GM23338 (cell line): ENCODE data around the gene COX7A2. TPM values are rescaled to one million over a fixed set of nuclear protein-coding genes. Genes with fewer than 3 reads are reported as not detected.

ENCODE experiments used
- ATAC-seq: fragments of 200-7000 bp; cut with Tn5 transposase; 3 replicates; pipeline ENCODE4 v1.9.1; 2020
- DNase-seq: peaks from one replicate; pipeline ENCODE4 v3.0.0-alpha.2; 2015; ENCODE audit warnings: low spot score
- H2AFZ ChIP-seq: fragments of 200-600 bp; sonication (generic); 2 replicates; pipeline ENCODE4 v1.8.0; 2016; ENCODE audit warnings: antibody characterized with exemption, mild to moderate bottlenecking, moderate library complexity
- H3F3A ChIP-seq: fragments of 200-600 bp; sonication (generic); replicated peaks from 2 replicates; pipeline ENCODE4 v1.8.0; 2017; ENCODE audit warnings: antibody characterized with exemption, mixed run types, low read depth
- H3K27ac ChIP-seq: fragments of 200-600 bp; sonication (generic); 2 replicates; pipeline ENCODE4 v1.6.1; 2016; ENCODE audit warnings: low read depth
- H3K27me3 ChIP-seq: fragments of 200-600 bp; sonication (generic); 2 replicates; pipeline ENCODE4 v1.8.0; 2016; ENCODE audit warnings: mild to moderate bottlenecking, mixed run types, moderate library complexity; ENCODE audit not compliant: insufficient read depth
- H3K36me3 ChIP-seq: fragments of 200-600 bp; sonication (generic); 2 replicates; pipeline ENCODE4 v1.8.0; 2016; ENCODE audit warnings: mild to moderate bottlenecking; ENCODE audit not compliant: insufficient read depth
- H3K4me1 ChIP-seq: fragments of 200-600 bp; sonication (generic); 2 replicates; pipeline ENCODE4 v1.8.0; 2016; ENCODE audit warnings: mild to moderate bottlenecking, moderate library complexity; ENCODE audit not compliant: insufficient read depth
- H3K4me2 ChIP-seq: fragments of 200-600 bp; sonication (generic); 2 replicates; pipeline ENCODE4 v1.7.1; 2017; ENCODE audit warnings: mixed run types
- H3K4me3 ChIP-seq: fragments of 200-600 bp; sonication (generic); 2 replicates; pipeline ENCODE4 v1.6.1; 2016; ENCODE audit warnings: mixed run types
- H3K79me2 ChIP-seq: fragments of 200-600 bp; sonication (generic); replicated peaks from 2 replicates; pipeline ENCODE4 v1.8.0; 2017; ENCODE audit warnings: mild to moderate bottlenecking; ENCODE audit not compliant: insufficient read depth
- H3K9me2 ChIP-seq: fragments of 200-600 bp; sonication (generic); 2 replicates; pipeline ENCODE4 v1.8.0; 2017; ENCODE audit not compliant: insufficient read depth
- H4K20me1 ChIP-seq: fragments of 200-600 bp; sonication (generic); replicated peaks from 2 replicates; pipeline ENCODE4 v1.8.0; 2017; ENCODE audit warnings: mild to moderate bottlenecking; ENCODE audit not compliant: insufficient read depth
- H3K27ac Mint-ChIP-seq: 2 replicates; pipeline ENCODE4 v1.8.0; 2020; ENCODE audit warnings: inconsistent platforms, mild to moderate bottlenecking, moderate library complexity, mixed read lengths
- H3K27me3 Mint-ChIP-seq: 3 replicates; pipeline ENCODE4 v1.8.0; 2022; ENCODE audit warnings: low read depth, mild to moderate bottlenecking, moderate library complexity, mixed read lengths, inconsistent platforms; ENCODE audit not compliant: insufficient read depth, poor library complexity
- H3K36me3 Mint-ChIP-seq: 3 replicates; pipeline ENCODE4 v1.8.0; 2021; ENCODE audit warnings: low read depth, mild to moderate bottlenecking, inconsistent platforms, moderate library complexity, mixed read lengths
- H3K4me1 Mint-ChIP-seq: 3 replicates; pipeline ENCODE4 v1.8.0; 2020; ENCODE audit warnings: mild to moderate bottlenecking, inconsistent platforms, mixed read lengths
- H3K4me3 Mint-ChIP-seq: 3 replicates; pipeline ENCODE4 v1.8.0; 2021; ENCODE audit warnings: moderate library complexity, mild to moderate bottlenecking, inconsistent platforms, mixed read lengths
- H3K9me3 Mint-ChIP-seq: 3 replicates; pipeline ENCODE4 v1.8.0; 2020; ENCODE audit warnings: moderate library complexity, mild to moderate bottlenecking, inconsistent platforms, mixed read lengths
- ETS1 ChIP-seq: IDR thresholded peaks from 2 replicates; pipeline ENCODE4 v1.6.1; 2016; ENCODE audit warnings: antibody characterized with exemption
- EZH2 ChIP-seq: fragments of 200-600 bp; sonication (generic); IDR thresholded peaks from one replicate; pipeline ENCODE4 v1.8.0; 2017; ENCODE audit warnings: antibody characterized with exemption, mild to moderate bottlenecking, low read depth; ENCODE audit not compliant: unreplicated experiment
- JUNB ChIP-seq: IDR thresholded peaks from one replicate; pipeline ENCODE4 v1.6.1; 2016; ENCODE audit warnings: antibody characterized with exemption; ENCODE audit not compliant: unreplicated experiment
- NANOG ChIP-seq: IDR thresholded peaks from 2 replicates; pipeline ENCODE4 v1.6.1; 2016; ENCODE audit warnings: antibody characterized with exemption, borderline replicate concordance
- POLR2AphosphoS5 ChIP-seq: IDR thresholded peaks from 2 replicates; pipeline ENCODE4 v1.6.1; 2016; ENCODE audit warnings: antibody characterized with exemption, low read depth
- STAT1 ChIP-seq: IDR thresholded peaks from one replicate; pipeline ENCODE4 v1.6.1; 2016; ENCODE audit warnings: antibody characterized with exemption; ENCODE audit not compliant: unreplicated experiment
- ZNF114 ChIP-seq: fragments of 250-450 bp; sonication (Bioruptor Pico); IDR thresholded peaks from 2 replicates; pipeline ENCODE4 v1.5.0; 2020; ENCODE audit warnings: mild to moderate bottlenecking, moderate library complexity
- polyA plus RNA-seq: library from polyadenylated mRNA; unstranded; fragments of >200 nt; fragmentation: Nextera tagmentation; extraction: Ambion mirVana; gene quantifications from 2 replicates; pipeline ENCODE4 v1.2.1, GENCODE V29; 2016
- total RNA-seq: library from RNA; depleted of rRNA; stranded (reverse); fragments of >200 nt; shearing (Covaris generic); gene quantifications from 2 replicates; pipeline ENCODE4 v1.2.3, GENCODE V29; 2014
- TF ChIP-seq, protein P1 (sequence below), 2 experiments: fragments of 200-600 bp in 1 of 2; sonication (generic) in 1 of 2; conservative IDR thresholded peaks; 2 replicates each; pipeline versions ENCODE4 v1.5.1 to v1.6.1; 2016 to 2017; ENCODE audit warnings: antibody characterized with exemption in 2 of 2, low read depth in 2 of 2, mild to moderate bottlenecking in 2 of 2, moderate library complexity in 1 of 2

The COX7A2 gene
- total and polyA plus RNA-seq, 2 experiments from 2014 or later, result 93.7 to 963 TPM

DNA sequence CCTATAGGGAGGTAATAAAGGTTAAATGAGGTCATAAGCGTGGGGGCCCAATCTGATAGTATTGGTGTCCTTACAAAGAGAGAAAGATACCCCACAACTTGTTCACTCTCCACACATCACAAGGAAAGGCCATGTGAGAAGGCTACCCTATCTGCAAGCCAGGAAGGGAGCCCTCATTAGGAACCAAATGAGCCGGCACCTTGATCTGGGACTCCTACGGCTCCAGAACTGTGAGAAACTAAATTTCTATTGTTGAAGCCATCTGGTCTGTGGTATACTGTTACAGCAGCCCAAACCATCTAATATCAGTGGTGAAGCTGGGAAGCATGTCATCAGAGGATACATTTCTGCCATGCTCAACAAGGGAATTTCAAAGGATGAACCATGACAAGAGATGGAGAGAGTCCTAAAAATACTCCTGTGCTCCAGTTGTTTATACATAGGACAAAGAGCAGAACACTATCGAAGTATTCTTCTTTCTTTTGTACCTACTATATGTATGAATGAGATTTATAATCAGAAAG is 10.4 kb downstream of the COX7A2 start (continued):
- TF ChIP-seq EZH2, result no peak
- no peak for TF ChIP-seq STAT1
- TF ChIP-seq, protein P1, sequence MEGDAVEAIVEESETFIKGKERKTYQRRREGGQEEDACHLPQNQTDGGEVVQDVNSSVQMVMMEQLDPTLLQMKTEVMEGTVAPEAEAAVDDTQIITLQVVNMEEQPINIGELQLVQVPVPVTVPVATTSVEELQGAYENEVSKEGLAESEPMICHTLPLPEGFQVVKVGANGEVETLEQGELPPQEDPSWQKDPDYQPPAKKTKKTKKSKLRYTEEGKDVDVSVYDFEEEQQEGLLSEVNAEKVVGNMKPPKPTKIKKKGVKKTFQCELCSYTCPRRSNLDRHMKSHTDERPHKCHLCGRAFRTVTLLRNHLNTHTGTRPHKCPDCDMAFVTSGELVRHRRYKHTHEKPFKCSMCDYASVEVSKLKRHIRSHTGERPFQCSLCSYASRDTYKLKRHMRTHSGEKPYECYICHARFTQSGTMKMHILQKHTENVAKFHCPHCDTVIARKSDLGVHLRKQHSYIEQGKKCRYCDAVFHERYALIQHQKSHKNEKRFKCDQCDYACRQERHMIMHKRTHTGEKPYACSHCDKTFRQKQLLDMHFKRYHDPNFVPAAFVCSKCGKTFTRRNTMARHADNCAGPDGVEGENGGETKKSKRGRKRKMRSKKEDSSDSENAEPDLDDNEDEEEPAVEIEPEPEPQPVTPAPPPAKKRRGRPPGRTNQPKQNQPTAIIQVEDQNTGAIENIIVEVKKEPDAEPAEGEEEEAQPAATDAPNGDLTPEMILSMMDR (conservative IDR thresholded peaks at IDR 0.05; ENCODE audit: low read depth in 2 of 2), result no peak
- no peak for TF ChIP-seq NANOG
- no peak for TF ChIP-seq ETS1
- TF ChIP-seq POLR2AphosphoS5, result no peak
- TF ChIP-seq ZNF114 (CRISPR knock-in tag), result no peak

- peak; percentile 74 for ATAC-seq
- peaks cover 2% of the 10 kb centered on the region for H3K27me3 Mint-ChIP-seq
- H3K27ac ChIP-seq, result no peak overlapping the region
- H3K27me3 ChIP-seq, result no peaks in the 10 kb centered on the region
- H3F3A ChIP-seq, result no peaks in the 10 kb centered on the region
- H2AFZ ChIP-seq, result no peak overlapping the region
- H3K9me2 ChIP-seq, result no peaks in the 10 kb centered on the region
- no peaks in the 10 kb centered on the region for H3K36me3 ChIP-seq
- H3K9me3 Mint-ChIP-seq, result no peaks in the 10 kb centered on the region
- H3K27ac Mint-ChIP-seq, result no peak overlapping the region
- peaks cover 34% of the 10 kb centered on the region for H3K4me1 Mint-ChIP-seq
- no peak for TF ChIP-seq JUNB
- TF ChIP-seq, protein P1 (conservative IDR thresholded peaks at IDR 0.05; ENCODE audit: low read depth in 2 of 2), result peak; percentile 85 to 92
- H3K4me2 ChIP-seq, result no peak overlapping the region
- no peaks in the 10 kb centered on the region for H4K20me1 ChIP-seq
- peak; percentile 86 for DNase-seq
- H3K4me3 Mint-ChIP-seq, result no peak overlapping the region
- H3K4me1 ChIP-seq, result peaks cover 14% of the 10 kb centered on the region
- H3K79me2 ChIP-seq, result no peaks in the 10 kb centered on the region
- no peak overlapping the region for H3K4me3 ChIP-seq
- no peaks in the 10 kb centered on the region for H3K36me3 Mint-ChIP-seq
These were observed 12.9 kb downstream of the COX7A2 start for GRCh38 chr6:75230484-75231325.
